HG03064 (cell line): ENCODE results near the gene SATB1.
A peak's percentile ranks its signal among the peaks of the same experiment; 100 is the strongest.

Experiments used
- ATAC-seq: cut with Tn5 transposase; IDR thresholded peaks from one replicate; pipeline ENCODE4 v1.9.1; 2021; ENCODE audit warnings: low read depth; ENCODE audit not compliant: unreplicated experiment

The SATB1 gene

DNA sequence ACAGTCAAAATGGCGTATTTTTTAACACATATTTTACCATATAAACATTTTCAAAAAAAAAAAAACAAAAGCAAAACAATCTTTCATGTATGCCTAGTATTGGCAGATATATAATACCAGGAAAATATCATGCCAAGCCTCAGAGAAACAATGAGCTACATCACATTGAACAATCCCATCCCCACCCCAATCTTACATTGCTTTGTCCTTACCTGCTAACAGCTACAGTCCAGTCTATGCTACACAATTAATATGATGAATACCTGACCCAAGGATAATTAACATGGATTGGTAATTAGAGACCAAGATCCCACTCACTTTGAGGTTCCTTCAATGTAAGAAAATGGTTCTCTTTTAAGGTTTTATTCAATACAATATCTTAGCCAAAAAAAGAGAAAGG, 7.6 kb upstream of the SATB1 start:
- no peak for ATAC-seq

GRCh38 chr3:18431266-18431665, 6.1 kb upstream of the SATB1 start:
- no peak for ATAC-seq

DNA sequence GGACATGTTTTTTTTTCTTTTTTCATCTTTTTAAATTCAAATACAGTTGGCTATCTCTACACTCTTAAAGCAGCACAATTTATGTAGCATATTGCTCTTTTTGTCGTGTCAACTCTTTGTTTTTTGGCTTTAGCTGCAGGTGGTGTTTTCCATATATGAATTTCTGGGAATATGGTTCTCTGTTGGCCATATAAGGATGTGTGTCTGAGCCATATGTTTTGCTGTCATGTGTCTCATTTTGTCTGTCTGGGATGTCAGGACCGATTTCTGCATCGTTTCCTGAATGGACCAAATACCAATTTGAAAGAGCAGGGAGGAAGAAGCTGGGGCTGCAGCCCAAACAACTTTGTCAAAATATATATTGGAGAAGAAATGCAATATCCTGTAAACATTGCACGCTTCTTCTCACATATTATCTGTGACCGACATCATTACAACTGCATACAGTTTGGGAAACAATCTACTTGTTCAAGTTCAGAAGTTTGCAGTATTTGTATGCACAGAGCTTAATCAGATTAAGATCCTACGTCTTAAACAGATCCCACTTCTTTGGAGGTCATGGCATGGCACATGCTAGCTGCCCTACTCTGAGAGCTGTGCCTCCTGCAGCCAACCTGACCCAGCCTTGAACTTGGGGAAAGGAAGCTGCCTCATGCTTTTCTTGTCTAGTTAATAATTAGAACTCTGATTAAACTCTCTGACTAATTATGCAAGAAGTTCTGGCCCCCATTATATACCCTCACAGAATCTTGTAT, 4.0 kb upstream of the SATB1 start:
- no peak for ATAC-seq

DNA sequence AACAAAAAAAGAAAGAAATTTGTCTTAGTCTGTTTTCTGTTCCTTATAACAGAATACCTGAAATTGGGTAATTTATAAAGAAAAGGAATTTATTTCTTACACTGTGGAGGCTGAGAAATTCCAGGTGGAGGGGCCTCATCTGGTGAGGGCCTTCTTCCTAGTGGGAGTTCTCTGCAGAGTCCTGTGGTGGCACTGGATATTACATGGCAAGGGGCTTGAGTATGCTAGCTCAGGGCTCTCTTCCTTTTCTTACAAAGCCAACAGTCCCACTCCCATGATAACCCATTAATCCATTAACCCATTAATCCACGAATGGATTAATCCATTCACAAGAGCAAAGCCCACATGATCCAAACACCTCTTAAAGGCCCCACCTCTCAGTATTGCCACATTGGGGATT, 2.9 kb upstream of the SATB1 start:
- ATAC-seq, result no peak

DNA sequence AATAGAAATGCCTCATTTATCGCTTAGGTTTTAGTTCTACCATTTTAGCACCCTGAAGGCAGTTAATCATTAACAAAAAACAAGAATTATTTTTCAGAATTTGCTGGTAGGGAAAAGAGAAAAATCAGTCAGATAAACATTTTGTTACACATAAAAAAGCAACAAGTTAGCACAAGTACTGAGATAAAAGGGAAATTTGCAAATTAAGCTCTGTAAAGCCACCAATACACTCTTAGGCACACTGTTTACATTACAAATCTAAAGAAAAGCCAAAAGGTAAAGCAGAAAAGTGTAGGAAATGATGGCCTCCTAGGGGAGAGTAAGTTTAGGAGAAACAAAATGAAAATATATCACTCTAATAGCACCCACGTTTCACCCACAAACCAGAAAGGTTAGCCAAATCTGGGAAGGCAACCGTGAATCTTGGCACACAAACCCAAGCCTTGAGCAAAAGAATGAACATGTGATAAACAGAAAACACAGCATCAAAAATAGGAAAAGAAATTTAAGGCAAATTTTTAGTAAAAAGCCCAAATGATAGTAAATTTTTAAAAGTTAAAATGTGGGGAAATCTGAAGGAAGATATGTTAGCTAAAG, 1.6 kb upstream of the SATB1 start:
- no peak for ATAC-seq

GRCh38 chr3:18425641-18426257, 610 bp upstream of the SATB1 start:
- no peak for ATAC-seq

GRCh38 chr3:18424213-18424728, 868 bp downstream of the SATB1 start:
- no peak for ATAC-seq

DNA sequence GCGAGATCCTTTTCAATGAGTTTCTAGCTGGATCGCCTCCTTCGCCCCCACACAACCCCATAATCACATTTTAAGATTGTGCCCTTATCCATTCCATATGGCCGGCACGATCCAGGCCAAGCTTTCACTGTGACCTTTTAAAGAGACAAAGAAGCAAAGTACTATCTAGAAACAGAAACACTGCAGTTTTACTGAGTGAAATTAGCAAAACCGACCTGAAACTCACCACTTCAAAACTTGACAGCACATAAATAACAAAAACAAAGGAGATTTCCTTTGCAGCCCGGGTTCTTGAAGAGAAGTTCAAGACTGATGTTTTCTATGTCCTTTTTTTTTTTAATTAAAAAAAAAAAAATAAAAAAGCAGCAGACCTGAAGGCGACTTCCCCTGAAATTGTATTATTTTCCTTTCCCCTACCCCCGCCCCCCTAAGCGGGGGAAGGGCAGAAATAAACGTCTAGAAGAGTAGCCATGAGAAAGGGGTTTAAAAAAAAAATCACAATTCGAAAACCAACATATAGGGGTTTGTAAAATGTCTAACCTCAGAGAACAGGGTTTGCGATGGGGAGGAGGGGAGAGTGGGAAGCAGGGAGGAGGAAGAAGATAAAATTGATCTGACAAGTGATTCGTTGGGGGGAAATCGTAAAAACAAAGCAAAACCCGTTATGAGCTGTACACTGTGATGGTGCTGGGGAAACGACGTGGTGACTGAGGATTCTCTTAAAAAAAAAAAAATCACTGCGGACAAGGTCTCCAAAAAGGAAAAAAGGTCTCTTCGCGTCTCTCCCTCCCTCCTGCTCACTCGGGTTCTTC, 1.5 kb downstream of the SATB1 start:
- peak; percentile 88 for ATAC-seq

DNA sequence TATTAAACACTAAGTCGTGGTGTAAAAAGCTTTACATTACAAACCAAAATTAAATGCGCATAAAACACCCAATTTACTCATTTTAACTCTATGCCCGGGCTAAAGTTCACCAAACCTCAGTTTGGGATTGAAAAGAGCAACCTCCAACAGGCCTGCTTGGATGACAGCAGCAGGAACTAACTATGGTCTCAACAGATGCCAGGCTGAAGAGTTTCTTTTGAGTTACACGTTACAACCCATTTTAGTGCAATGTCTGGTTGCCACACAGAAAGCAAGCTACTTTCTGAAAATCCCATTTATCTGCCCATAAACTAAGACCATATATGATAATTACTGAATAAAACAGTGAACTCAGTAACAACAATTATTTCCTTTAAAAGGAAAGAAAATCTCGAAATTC, 2.2 kb downstream of the SATB1 start:
- ATAC-seq, result no peak

DNA sequence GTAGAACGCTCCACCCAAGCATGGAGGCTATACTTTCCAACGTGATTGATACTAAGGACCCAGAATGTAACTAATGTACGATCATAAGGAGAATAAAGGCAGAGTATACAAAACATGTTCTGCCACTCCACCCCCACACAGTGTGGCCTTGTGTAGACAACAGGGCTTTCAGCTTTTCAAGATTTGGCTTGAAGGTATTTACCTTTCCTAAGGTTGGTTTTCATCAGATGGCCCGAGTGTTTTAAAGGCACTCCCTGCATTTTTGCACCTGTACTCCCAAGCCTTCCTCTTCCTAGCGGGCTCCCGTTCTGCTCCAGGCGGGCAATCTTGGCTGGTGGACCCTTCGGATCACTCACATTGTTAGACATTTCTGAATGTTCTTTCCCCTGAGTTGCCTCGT, 4.6 kb downstream of the SATB1 start:
- no peak for ATAC-seq

- no peak for ATAC-seq
Measured at GRCh38 chr3:18419232-18419631, 5.9 kb downstream of the SATB1 start.

- ATAC-seq, result no peak
Measured at GRCh38 chr3:18417904-18418572, 7.1 kb downstream of the SATB1 start.

DNA sequence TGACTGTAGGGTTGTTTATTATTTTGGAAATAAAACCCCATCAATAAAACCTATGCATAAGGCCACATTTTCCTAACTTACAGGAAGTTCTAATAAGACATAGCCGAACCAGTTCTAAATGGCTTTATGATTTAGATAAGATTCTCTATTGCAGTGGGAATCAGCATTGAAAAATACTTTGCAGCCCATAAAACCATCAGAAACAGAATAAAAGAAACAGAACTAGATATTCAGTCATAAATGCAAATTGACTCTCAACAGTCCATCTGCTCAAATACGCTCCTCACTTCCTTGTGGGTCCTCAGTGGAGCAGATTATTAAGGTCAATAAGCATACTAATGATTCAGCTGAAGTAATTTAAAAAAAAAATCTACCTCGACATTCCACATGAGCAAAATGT, 8.8 kb downstream of the SATB1 start:
- ATAC-seq, result no peak

GRCh38 chr3:18415839-18416238, 9.3 kb downstream of the SATB1 start:
- ATAC-seq, result no peak

DNA sequence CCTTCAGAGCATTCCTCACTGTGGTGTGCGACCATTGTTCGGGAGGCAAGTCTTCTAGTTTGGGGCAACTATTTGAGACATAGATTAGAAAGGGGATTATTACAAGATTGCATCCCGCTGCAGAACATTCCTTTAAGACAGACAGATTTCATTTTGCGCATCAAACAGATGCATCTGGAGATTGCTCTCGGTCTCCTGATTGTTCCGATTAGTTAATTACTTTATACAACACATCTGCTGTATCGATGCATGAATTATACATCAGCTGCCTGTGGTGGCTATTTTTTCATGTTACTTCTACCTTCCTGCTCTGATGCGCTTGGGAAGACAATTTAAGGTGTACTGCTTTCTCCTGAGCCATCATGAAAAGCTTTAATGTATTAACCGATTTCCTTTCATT, 10.0 kb downstream of the SATB1 start:
- no peak for ATAC-seq

DNA sequence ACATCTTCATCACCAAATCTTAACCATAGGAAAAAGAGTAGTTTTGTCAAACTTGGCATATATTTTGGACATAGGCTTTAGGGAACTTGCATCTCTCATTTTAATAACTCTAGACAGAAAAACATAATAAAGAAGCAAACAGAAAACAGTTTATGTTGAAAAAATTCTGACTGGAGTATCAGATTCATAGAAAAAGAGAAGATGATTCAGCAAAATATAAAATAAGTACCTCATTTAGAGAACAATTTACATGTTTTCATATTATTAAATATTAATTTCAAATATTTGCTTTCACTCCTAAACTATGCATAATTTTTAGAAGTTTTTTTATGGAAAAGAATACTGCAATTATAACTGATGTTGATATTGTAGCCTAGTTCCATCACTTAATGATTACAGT, 12.5 kb downstream of the SATB1 start:
- no peak for ATAC-seq

DNA sequence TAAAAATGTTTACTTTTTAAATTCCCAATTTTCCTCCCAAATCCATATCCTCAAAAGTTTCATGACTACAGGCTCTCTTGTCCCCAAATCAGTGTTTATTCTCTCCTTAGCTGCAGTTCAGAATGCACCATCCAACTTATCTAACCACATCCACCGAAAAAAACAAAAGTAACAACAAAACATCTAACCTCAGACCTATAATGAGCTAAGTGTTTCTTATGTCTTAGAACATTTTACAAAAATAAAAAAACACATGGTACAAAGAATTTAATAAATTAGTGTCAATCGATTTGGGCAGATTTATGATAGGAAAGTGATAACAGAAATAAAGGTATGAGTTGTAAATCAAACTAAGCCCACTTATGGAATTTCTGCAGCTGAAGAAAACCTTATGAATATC, 13.6 kb downstream of the SATB1 start:
- ATAC-seq, result no peak

GRCh38 chr3:18410205-18410604, 14.9 kb downstream of the SATB1 start:
- no peak for ATAC-seq

DNA sequence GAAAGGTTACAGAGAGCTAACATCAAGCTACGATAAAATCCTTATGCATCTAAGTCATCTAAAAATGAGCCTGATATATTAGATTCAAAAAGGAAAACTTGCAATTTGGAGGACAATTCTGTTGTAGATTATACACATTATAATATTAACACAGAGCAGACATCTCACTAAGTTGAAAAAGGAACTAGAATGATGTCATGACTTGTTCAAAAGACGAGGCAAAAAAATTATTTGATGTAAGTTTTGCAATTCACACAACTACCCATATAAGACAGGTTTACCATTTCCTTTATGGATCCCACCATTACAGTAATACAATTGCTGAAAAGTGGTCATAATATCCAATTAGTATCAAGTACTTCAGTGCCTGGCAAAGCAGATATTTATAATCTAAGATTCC, 15.9 kb downstream of the SATB1 start:
- no peak for ATAC-seq

DNA sequence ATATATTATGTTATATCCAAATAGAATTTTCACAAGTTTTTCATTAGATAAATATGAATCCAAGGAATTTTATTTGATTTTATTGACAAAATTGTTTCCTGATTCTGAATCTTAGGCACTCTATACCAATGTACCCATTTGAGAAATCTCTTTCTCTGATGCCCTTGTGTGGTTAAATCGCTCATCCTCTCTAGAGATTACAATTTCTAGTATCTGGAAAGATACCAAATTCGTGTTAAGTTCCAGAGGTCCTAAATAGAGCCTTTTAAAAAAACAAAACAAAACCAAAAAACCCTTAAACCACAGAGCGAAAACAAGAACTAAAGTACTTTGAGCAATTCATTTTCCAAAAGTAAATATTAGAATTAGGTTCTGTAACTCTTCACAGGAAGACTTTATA, 20.0 kb downstream of the SATB1 start:
- ATAC-seq, result no peak

DNA sequence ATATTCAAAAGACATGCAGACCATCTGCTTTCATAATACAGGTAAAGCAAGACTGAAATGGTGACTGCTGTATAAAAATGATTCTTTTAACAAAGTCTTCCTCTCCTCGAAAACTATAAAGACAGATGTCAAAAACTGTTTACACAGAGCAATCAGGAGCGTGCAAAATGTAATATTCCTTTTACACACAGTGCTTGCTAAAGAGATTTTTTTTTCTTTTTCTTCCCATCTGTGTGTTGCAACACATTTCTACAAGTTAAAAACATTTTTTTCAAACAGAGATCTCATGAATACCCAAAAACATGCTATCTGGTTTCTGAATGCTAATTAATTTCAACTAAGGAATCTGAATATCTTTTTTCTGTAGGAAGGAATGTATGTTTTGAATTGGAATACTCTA, 22.1 kb downstream of the SATB1 start:
- ATAC-seq, result no peak
